ENCODE measurements around the gene DLGAP1.

DLGAP1 gene

GRCh38 chr18:4236940-4237663, 218.0 kb downstream of the DLGAP1 start:
- H3K4me1 ChIP-seq (ENCODE audit: insufficient read depth, low read length): peaks cover 65% of the 10 kb centered on the region
- H3K36me3 ChIP-seq (ENCODE audit: insufficient read depth, low read depth, low read length): no peaks in the 10 kb centered on the region
- H3K27me3 ChIP-seq (ENCODE audit: insufficient read depth, low read length): peaks cover 74% of the 10 kb centered on the region
- no peak overlapping the region for H3K27ac ChIP-seq (ENCODE audit: low read length)
- no peak overlapping the region for H3K9ac ChIP-seq (ENCODE audit: low read depth, low read length)
- H3K4me3 ChIP-seq (ENCODE audit: low read length): no peak overlapping the region
- no peaks in the 10 kb centered on the region for H3K9me3 ChIP-seq (ENCODE audit: insufficient read depth, low read depth, low read length)

DNA sequence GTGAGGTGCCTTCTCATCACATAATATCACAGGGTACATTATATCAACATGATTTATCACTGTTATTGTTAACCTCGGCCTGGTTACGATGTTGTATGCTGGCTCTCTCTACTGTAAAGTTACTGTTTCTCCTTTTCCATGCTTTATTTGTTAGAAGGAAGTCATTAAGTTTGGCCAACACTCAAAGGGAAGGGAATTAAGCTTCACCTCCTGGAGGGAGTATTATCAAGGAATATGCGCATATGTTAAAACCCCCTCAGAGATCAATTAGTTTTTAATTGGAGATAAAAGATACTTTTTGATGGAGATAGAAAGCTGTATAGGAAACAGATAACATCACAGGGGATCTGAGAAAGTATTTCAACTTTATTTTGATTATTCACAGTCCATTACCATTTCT, 221.6 kb downstream of the DLGAP1 start:
- peak overlapping the region; percentile 34; the same call in 1 of the 2 replicates for H3K9ac ChIP-seq (ENCODE audit: low read depth, low read length)
- peaks cover 38% of the 10 kb centered on the region; the same call in 1 of the 2 replicates for H3K27me3 ChIP-seq (ENCODE audit: insufficient read depth, low read length)
- no peaks in the 10 kb centered on the region for H3K36me3 ChIP-seq (ENCODE audit: insufficient read depth, low read depth, low read length)
- H3K4me3 ChIP-seq (ENCODE audit: low read length): peak overlapping the region; percentile 38
- H3K9me3 ChIP-seq (ENCODE audit: insufficient read depth, low read depth, low read length): peaks cover 5% of the 10 kb centered on the region; the same call in 1 of the 2 replicates
- H3K4me1 ChIP-seq (ENCODE audit: insufficient read depth, low read length): peaks cover 55% of the 10 kb centered on the region
- H3K27ac ChIP-seq (ENCODE audit: low read length): no peak overlapping the region

DNA sequence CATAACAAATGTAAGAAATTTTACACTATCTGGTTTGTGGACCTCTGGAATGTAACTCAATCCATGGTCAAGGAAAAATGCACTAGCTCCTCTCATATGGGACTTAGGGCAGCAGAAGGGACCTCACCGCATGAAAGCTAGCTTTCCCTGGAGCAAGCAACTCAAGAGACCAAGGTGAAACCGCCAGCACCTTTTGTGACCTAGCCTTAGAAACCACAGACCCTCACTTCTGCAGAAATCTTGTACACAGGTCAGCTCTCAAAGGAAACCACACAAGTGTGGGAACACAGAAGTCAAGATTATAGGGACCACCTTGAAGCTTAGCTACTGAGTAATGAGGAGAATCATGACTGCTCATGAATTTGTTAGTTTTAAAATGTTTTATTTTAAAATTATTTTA, 222.5 kb downstream of the DLGAP1 start:
- Histone ChIP-seq H3K4me1 (ENCODE audit: insufficient read depth, low read length) (peaks cover 49% of the 10 kb centered on the region), H3K27ac (ENCODE audit: low read length) (no peak overlapping the region), H3K9me3 (ENCODE audit: insufficient read depth, low read depth, low read length) (peaks cover 5% of the 10 kb centered on the region; the same call in 1 of the 2 replicates), H3K27me3 (ENCODE audit: insufficient read depth, low read length) (peaks cover 30% of the 10 kb centered on the region; the same call in 1 of the 2 replicates), H3K36me3 (ENCODE audit: insufficient read depth, low read depth, low read length) (no peaks in the 10 kb centered on the region), H3K4me3 (ENCODE audit: low read length) (no peak overlapping the region), H3K9ac (ENCODE audit: low read depth, low read length) (no peak overlapping the region)

DNA sequence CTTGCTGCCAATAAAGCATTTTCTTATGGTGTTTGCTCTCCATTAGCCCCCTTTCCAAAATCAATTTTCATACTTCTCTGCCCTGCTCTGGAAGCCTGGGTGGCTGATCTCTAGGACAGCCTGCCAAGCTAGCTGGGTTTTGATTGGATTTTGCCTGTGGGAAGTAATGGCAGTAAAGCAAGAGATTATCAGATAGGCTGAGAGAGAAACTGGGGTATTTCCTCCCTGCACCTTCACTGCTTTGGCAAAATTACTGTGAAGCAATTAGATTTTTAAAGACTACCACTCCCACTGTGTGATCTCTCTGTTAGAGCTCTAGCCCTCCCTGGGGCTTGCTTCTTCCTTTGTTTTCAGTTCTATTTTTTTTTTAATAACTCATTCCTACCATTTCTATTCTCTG, 223.8 kb downstream of the DLGAP1 start:
- H3K9me3 ChIP-seq (ENCODE audit: insufficient read depth, low read depth, low read length): peaks cover 5% of the 10 kb centered on the region; the same call in 1 of the 2 replicates
- no peak overlapping the region for H3K9ac ChIP-seq (ENCODE audit: low read depth, low read length)
- peaks cover 39% of the 10 kb centered on the region for H3K4me1 ChIP-seq (ENCODE audit: insufficient read depth, low read length)
- H3K27me3 ChIP-seq (ENCODE audit: insufficient read depth, low read length): peaks cover 16% of the 10 kb centered on the region; the same call in 1 of the 2 replicates
- H3K4me3 ChIP-seq (ENCODE audit: low read length): no peak overlapping the region
- H3K36me3 ChIP-seq (ENCODE audit: insufficient read depth, low read depth, low read length): no peaks in the 10 kb centered on the region
- H3K27ac ChIP-seq (ENCODE audit: low read length): no peak overlapping the region

DNA sequence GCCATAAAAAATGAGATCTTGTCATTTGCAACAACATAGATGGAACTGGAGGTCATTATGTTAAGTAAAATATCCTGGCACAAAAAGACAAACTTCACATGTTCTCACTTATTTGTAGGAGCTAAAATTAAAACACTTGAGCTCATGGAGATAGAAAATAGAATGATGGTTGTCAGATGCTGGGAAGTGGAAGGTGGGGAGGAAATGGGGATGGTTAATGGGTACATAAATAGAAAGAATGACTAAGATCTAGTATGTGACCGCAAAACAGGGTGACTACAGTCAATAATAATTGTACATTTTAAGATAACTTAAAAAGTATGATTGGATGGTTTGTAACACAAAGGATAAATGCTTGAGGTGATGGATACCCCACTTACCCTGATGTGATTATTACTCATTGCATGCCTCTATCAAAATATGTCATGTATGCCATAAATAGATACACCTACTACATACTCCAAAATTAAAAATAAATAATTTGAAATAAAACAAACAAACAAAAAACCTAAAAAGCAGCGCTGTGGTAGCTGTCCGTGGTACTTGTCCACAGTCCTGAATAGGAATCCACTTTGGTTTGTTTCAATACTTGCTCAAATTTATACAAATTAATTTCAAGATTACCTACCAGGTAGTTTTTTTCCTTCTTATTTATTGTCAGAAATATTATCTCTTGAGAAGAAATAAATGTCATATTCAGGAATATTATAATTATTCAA, 224.5 kb downstream of the DLGAP1 start:
- no peak overlapping the region for H3K4me3 ChIP-seq (ENCODE audit: low read length)
- H3K9me3 ChIP-seq (ENCODE audit: insufficient read depth, low read depth, low read length): peaks cover 5% of the 10 kb centered on the region; the same call in 1 of the 2 replicates
- H3K4me1 ChIP-seq (ENCODE audit: insufficient read depth, low read length): peaks cover 36% of the 10 kb centered on the region
- H3K9ac ChIP-seq (ENCODE audit: low read depth, low read length): no peak overlapping the region
- H3K36me3 ChIP-seq (ENCODE audit: insufficient read depth, low read depth, low read length): no peaks in the 10 kb centered on the region
- peaks cover 11% of the 10 kb centered on the region; the same call in 1 of the 2 replicates for H3K27me3 ChIP-seq (ENCODE audit: insufficient read depth, low read length)
- H3K27ac ChIP-seq (ENCODE audit: low read length): no peak overlapping the region

GRCh38 chr18:4224031-4224704, 230.9 kb downstream of the DLGAP1 start:
- H3K4me3 ChIP-seq (ENCODE audit: low read length): no peak overlapping the region
- no peaks in the 10 kb centered on the region for H3K27me3 ChIP-seq (ENCODE audit: insufficient read depth, low read length)
- H3K27ac ChIP-seq (ENCODE audit: low read length): no peak overlapping the region
- H3K9me3 ChIP-seq (ENCODE audit: insufficient read depth, low read depth, low read length): peaks cover 3% of the 10 kb centered on the region; the same call in 1 of the 2 replicates
- peaks cover 3% of the 10 kb centered on the region; the same call in 1 of the 2 replicates for H3K4me1 ChIP-seq (ENCODE audit: insufficient read depth, low read length)
- H3K9ac ChIP-seq (ENCODE audit: low read depth, low read length): no peak overlapping the region
- no peaks in the 10 kb centered on the region for H3K36me3 ChIP-seq (ENCODE audit: insufficient read depth, low read depth, low read length)

- Histone ChIP-seq H3K27me3 (ENCODE audit: insufficient read depth, low read length) (no peaks in the 10 kb centered on the region), H3K4me3 (ENCODE audit: low read length) (no peak overlapping the region), H3K36me3 (ENCODE audit: insufficient read depth, low read depth, low read length) (no peaks in the 10 kb centered on the region), H3K9ac (ENCODE audit: low read depth, low read length) (no peak overlapping the region), H3K27ac (ENCODE audit: low read length) (no peak overlapping the region), H3K9me3 (ENCODE audit: insufficient read depth, low read depth, low read length) (no peaks in the 10 kb centered on the region), H3K4me1 (ENCODE audit: insufficient read depth, low read length) (peaks cover 10% of the 10 kb centered on the region; the same call in 1 of the 2 replicates)
Measured at GRCh38 chr18:4211111-4211837, 243.8 kb downstream of the DLGAP1 start.

DNA sequence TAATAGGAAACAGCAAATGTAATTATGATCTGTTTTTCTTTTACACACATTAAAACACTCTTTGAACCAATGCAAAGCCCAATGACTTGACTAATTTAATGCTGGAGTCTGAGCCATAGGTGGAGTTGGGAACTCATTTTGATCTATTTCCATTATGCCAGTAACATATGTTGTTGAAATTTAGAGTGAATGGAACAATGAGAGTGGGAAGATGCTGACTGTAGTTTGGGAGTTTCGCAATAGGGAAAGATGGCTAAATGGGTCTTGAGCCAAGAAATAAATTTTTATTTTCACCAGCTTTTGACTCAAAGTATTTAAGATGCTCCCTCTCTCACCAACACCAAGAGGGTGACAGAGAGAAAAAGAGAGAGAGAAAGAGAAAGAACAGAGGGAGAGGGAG, 246.7 kb downstream of the DLGAP1 start:
- Histone ChIP-seq H3K9ac (ENCODE audit: low read depth, low read length) (no peak overlapping the region), H3K27me3 (ENCODE audit: insufficient read depth, low read length) (no peaks in the 10 kb centered on the region), H3K9me3 (ENCODE audit: insufficient read depth, low read depth, low read length) (no peaks in the 10 kb centered on the region), H3K27ac (ENCODE audit: low read length) (no peak overlapping the region), H3K36me3 (ENCODE audit: insufficient read depth, low read depth, low read length) (no peaks in the 10 kb centered on the region), H3K4me1 (ENCODE audit: insufficient read depth, low read length) (peaks cover 10% of the 10 kb centered on the region; the same call in 1 of the 2 replicates), H3K4me3 (ENCODE audit: low read length) (no peak overlapping the region)

DNA sequence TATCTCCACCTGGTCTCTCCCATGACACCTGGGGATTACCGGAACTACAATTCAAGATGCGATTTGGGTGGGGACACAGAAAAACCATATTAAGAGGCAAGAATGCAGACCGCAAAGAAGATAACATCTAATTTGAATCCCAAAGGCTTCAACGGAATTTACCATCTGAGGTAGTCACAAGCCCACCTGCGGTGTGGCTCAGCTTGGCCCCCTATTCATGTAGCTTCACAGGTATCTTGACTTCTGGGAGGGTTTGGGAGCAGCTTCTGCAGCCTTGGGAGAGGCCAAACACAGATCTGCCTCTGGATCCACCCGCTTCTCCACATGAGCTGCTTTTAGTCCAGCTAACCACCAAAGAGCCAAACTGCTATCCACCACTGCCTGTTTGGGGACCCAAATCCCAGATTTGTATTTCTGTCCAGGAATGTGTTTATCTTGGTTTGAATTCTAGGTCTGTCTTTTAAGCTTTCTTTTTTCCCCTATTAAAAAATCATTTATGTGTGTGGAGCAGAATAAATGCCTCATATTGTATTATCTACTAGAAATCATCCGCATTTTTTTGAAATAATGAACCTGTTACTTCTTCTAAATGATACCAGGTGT, 247.6 kb downstream of the DLGAP1 start:
- Histone ChIP-seq H3K9me3 (ENCODE audit: insufficient read depth, low read depth, low read length) (no peaks in the 10 kb centered on the region), H3K27me3 (ENCODE audit: insufficient read depth, low read length) (no peaks in the 10 kb centered on the region), H3K4me1 (ENCODE audit: insufficient read depth, low read length) (peaks cover 10% of the 10 kb centered on the region; the same call in 1 of the 2 replicates), H3K27ac (ENCODE audit: low read length) (no peak overlapping the region), H3K36me3 (ENCODE audit: insufficient read depth, low read depth, low read length) (no peaks in the 10 kb centered on the region), H3K4me3 (ENCODE audit: low read length) (no peak overlapping the region), H3K9ac (ENCODE audit: low read depth, low read length) (no peak overlapping the region)

- H3K9ac ChIP-seq (ENCODE audit: low read depth, low read length): no peak overlapping the region
- H3K4me3 ChIP-seq (ENCODE audit: low read length): no peak overlapping the region
- H3K36me3 ChIP-seq (ENCODE audit: insufficient read depth, low read depth, low read length): no peaks in the 10 kb centered on the region
- H3K4me1 ChIP-seq (ENCODE audit: insufficient read depth, low read length): peaks cover 10% of the 10 kb centered on the region; the same call in 1 of the 2 replicates
- H3K9me3 ChIP-seq (ENCODE audit: insufficient read depth, low read depth, low read length): no peaks in the 10 kb centered on the region
- H3K27ac ChIP-seq (ENCODE audit: low read length): no peak overlapping the region
- H3K27me3 ChIP-seq (ENCODE audit: insufficient read depth, low read length): no peaks in the 10 kb centered on the region
Measured at GRCh38 chr18:4204438-4204720, 250.7 kb downstream of the DLGAP1 start.
